Mucosa of stomach (tissue), 1 donor: Measurements from ENCODE around the gene METTL4.

Source experiments
- H3K27me3 ChIP-seq: one replicate; pipeline ENCODE4 v1.7.0; 2013; ENCODE audit warnings: mild to moderate bottlenecking, low read length; ENCODE audit not compliant: control insufficient read depth, insufficient read depth
- H3K36me3 ChIP-seq: one replicate; pipeline ENCODE4 v1.7.0; 2013; ENCODE audit warnings: low read length; ENCODE audit not compliant: control insufficient read depth, insufficient read depth
- H3K4me1 ChIP-seq: one replicate; pipeline ENCODE4 v1.7.0; 2013; ENCODE audit warnings: mild to moderate bottlenecking, low read length; ENCODE audit not compliant: control insufficient read depth, insufficient read depth
- H3K4me3 ChIP-seq: one replicate; pipeline ENCODE4 v1.7.0; 2013; ENCODE audit warnings: low read length
- H3K9ac ChIP-seq: one replicate; pipeline ENCODE4 v1.7.0; 2013; ENCODE audit warnings: mild to moderate bottlenecking, low read length, moderate library complexity
- H3K9me3 ChIP-seq: one replicate; pipeline ENCODE4 v1.7.0; 2013; ENCODE audit warnings: mild to moderate bottlenecking, low read length, moderate library complexity; ENCODE audit not compliant: control insufficient read depth
- donor health status: Pancreatic carcinoma.

Gene METTL4

GRCh38 chr18:2512059-2512458 is 59.2 kb downstream of the METTL4 start:
- Histone ChIP-seq H3K9me3 (no peaks in the 10 kb centered on the region), H3K36me3 (no peaks in the 10 kb centered on the region), H3K4me3 (no peak overlapping the region), H3K4me1 (no peaks in the 10 kb centered on the region), H3K9ac (no peak overlapping the region), H3K27me3 (no peaks in the 10 kb centered on the region)

DNA sequence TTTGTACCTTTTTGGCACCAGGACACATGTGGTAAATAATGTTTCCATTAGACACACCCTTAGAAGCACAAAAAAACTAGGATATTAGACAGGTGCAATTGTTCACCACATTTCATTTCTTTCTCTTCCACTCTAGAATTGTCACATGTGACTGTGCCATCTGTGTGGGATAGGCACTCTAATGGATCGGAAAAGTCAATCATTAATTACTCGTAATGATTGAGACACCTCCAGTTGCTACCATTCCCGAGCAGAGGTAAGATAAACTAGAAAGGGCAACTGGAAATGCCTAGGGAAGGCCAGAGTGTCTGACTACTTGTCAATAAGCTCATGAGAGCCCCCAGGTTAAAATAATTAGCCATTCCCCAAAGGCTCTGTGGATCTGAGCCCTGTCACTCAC is 59.9 kb downstream of the METTL4 start:
- Histone ChIP-seq H3K4me3 (no peak overlapping the region), H3K4me1 (no peaks in the 10 kb centered on the region), H3K27me3 (no peaks in the 10 kb centered on the region), H3K36me3 (no peaks in the 10 kb centered on the region), H3K9ac (no peak overlapping the region), H3K9me3 (no peaks in the 10 kb centered on the region)

DNA sequence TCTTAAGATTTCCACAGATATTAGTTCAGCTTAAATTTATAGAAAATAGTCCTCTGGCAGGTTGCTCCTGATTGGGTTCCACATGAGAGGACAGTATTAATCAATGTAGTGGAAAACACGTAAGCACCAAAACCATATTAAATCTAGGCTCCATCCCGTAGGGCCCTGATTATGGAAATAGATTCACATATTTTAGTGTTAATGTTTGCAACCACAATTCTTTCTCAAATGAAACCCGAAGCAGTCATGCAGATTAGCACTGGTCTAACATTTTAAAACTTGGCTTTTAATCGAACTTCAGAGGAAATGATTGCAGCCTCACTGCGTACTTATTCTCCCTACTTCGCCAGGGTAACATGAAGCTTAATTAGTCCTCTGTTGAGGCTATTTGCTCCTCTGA is 60.9 kb downstream of the METTL4 start:
- Histone ChIP-seq H3K36me3 (no peaks in the 10 kb centered on the region), H3K4me3 (no peak overlapping the region), H3K9me3 (no peaks in the 10 kb centered on the region), H3K27me3 (no peaks in the 10 kb centered on the region), H3K4me1 (no peaks in the 10 kb centered on the region), H3K9ac (no peak overlapping the region)

DNA sequence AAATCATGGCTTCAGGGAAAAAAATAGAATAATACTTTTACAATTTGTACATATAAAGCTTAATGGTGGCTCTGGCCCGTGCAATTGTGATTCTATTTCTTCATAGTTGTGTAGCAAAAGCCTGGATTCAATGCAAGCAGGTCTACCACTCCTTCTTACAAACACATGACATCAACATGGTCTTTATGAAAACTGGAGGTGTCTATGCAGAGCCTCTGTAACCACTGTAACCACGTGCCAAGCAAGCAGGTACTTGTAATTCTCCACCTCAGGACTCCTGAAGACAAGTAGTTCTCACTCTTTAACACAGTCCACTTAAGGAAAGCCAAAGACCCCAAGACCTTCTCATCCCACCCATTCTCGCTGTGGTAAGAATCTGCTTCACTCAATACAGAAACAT is 62.6 kb downstream of the METTL4 start:
- no peaks in the 10 kb centered on the region for H3K9me3 ChIP-seq
- no peak overlapping the region for H3K4me3 ChIP-seq
- no peaks in the 10 kb centered on the region for H3K36me3 ChIP-seq
- H3K27me3 ChIP-seq: no peaks in the 10 kb centered on the region
- no peak overlapping the region for H3K9ac ChIP-seq
- no peaks in the 10 kb centered on the region for H3K4me1 ChIP-seq

DNA sequence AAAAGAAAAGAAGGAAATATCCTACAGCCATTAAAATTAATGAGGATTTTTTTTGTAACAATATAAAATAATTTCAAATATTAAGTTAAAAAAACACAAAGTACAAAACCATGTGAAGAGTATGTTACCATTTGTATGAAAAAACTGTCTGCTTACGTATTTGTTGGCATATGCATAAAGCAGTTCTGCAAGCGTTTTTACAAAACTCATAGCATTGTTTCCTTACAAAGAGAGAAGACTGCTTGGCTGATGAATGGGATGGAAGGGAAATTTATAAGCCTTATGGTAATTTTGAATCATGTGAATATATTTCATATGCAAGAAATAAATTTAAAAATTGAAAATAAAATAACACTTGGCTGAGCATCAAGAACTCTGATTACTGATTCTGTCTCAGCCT is 63.1 kb downstream of the METTL4 start:
- no peaks in the 10 kb centered on the region for H3K4me1 ChIP-seq
- H3K36me3 ChIP-seq: no peaks in the 10 kb centered on the region
- H3K27me3 ChIP-seq: no peaks in the 10 kb centered on the region
- H3K4me3 ChIP-seq: no peak overlapping the region
- no peaks in the 10 kb centered on the region for H3K9me3 ChIP-seq
- H3K9ac ChIP-seq: no peak overlapping the region

- Histone ChIP-seq H3K4me1 (no peaks in the 10 kb centered on the region), H3K9ac (no peak overlapping the region), H3K27me3 (no peaks in the 10 kb centered on the region), H3K36me3 (no peaks in the 10 kb centered on the region), H3K9me3 (no peaks in the 10 kb centered on the region), H3K4me3 (no peak overlapping the region)
Observed at GRCh38 chr18:2504642-2505041, 66.7 kb downstream of the METTL4 start.

GRCh38 chr18:2502880-2503279 is 68.4 kb downstream of the METTL4 start:
- H3K9ac ChIP-seq: no peak overlapping the region
- H3K4me1 ChIP-seq: no peaks in the 10 kb centered on the region
- H3K36me3 ChIP-seq: no peaks in the 10 kb centered on the region
- H3K4me3 ChIP-seq: no peak overlapping the region
- H3K27me3 ChIP-seq: no peaks in the 10 kb centered on the region
- H3K9me3 ChIP-seq: no peaks in the 10 kb centered on the region

GRCh38 chr18:2502394-2502793 is 68.9 kb downstream of the METTL4 start:
- Histone ChIP-seq H3K9ac (no peak overlapping the region), H3K27me3 (no peaks in the 10 kb centered on the region), H3K4me1 (no peaks in the 10 kb centered on the region), H3K4me3 (no peak overlapping the region), H3K36me3 (no peaks in the 10 kb centered on the region), H3K9me3 (no peaks in the 10 kb centered on the region)

- Histone ChIP-seq H3K36me3 (no peaks in the 10 kb centered on the region), H3K4me1 (no peaks in the 10 kb centered on the region), H3K4me3 (no peak overlapping the region), H3K9ac (no peak overlapping the region), H3K9me3 (no peaks in the 10 kb centered on the region), H3K27me3 (no peaks in the 10 kb centered on the region)
Observed at GRCh38 chr18:2497797-2498196, 73.5 kb downstream of the METTL4 start.

DNA sequence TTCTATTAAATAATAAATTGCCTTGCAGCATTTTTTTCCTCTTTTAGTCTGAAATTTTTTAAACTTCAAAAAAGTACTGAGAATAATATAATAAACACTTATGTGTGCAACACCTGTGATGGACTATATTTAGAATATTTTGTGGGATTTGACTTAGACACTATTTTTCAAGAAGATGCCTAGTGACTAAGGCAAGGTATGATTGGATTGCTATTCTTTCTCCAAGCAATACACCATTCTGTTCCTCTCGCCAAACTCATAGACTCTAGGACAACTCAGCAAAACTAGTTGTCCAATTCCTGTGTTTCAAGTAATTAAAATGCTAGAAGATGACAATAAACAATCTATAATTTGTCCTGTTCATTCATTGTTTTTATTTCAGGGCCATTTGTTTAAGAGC is 75.9 kb downstream of the METTL4 start:
- Histone ChIP-seq H3K27me3 (no peaks in the 10 kb centered on the region), H3K36me3 (no peaks in the 10 kb centered on the region), H3K9ac (no peak overlapping the region), H3K4me3 (no peak overlapping the region), H3K9me3 (no peaks in the 10 kb centered on the region), H3K4me1 (no peaks in the 10 kb centered on the region)

GRCh38 chr18:2494921-2495320 is 76.4 kb downstream of the METTL4 start:
- no peaks in the 10 kb centered on the region for H3K4me1 ChIP-seq
- H3K36me3 ChIP-seq: no peaks in the 10 kb centered on the region
- H3K9ac ChIP-seq: no peak overlapping the region
- no peaks in the 10 kb centered on the region for H3K9me3 ChIP-seq
- H3K4me3 ChIP-seq: no peak overlapping the region
- H3K27me3 ChIP-seq: no peaks in the 10 kb centered on the region
